ENCODE data around the gene DLK1. TPM values are rescaled to one million over a fixed set of nuclear protein-coding genes. Genes with fewer than 3 reads are reported as not detected.

Gene DLK1
- total RNA-seq, 1 donor from 2014 or later, result not detected

DNA sequence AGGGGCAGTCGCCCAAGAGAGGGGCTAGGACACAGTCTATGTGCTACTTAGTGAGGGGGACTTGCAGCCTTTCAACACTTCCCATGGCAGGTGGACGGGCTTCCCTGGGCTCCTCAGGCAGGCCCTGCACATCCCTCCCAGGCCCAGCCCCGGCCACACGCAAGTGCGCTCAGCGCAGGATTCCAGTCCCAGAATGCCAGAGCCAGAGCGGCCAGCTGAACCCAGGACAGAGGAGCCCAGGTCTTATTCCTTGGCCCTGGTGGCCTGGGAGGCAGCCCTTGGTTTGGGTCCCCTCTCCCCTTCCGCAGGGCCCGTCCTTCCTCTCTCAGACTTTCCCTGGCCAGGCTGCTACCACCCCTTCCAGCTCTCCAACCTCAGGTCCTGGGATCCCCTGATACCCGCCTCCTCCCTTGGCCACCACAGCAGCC lies 12.0 kb downstream of the DLK1 start:
- Mint-ChIP-seq H3K4me1 (peaks cover 2% of the 10 kb centered on the region), H3K9me3 (no peaks in the 10 kb centered on the region), H3K36me3 (ENCODE audit: low read depth) (no peaks in the 10 kb centered on the region), H3K27ac (no peak overlapping the region), H3K4me3 (no peak overlapping the region), H3K27me3 (no peaks in the 10 kb centered on the region)
- intact Hi-C loops (cut with micrococcal nuclease), result no loop called here
- no peak for DNase-seq

DNA sequence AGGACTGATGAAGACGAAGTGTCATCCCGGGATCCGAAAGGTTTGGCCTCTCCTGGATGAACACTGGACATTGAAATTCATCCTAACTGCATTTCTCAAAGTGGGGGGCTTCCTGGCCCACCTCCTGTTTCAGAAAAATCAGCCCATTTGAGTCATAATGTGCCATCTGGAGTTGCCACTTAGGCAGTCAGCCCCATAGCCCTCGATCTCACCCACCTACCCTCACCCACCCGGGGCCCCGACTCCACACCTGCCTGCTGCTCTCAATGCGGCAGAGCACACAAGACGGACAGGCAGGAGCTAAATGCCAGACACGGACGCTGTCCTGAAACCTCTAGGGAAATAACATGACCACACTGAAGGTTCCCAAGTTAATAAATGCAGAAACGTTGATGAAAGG lies 12.6 kb downstream of the DLK1 start:
- H3K36me3 Mint-ChIP-seq (ENCODE audit: low read depth), result no peaks in the 10 kb centered on the region
- H3K4me1 Mint-ChIP-seq, result peaks cover 2% of the 10 kb centered on the region
- H3K4me3 Mint-ChIP-seq, result no peak overlapping the region
- intact Hi-C loops (cut with micrococcal nuclease), result no loop called here
- H3K27ac Mint-ChIP-seq, result no peak overlapping the region
- no peaks in the 10 kb centered on the region for H3K9me3 Mint-ChIP-seq
- no peak for DNase-seq
- H3K27me3 Mint-ChIP-seq, result no peaks in the 10 kb centered on the region

DNA sequence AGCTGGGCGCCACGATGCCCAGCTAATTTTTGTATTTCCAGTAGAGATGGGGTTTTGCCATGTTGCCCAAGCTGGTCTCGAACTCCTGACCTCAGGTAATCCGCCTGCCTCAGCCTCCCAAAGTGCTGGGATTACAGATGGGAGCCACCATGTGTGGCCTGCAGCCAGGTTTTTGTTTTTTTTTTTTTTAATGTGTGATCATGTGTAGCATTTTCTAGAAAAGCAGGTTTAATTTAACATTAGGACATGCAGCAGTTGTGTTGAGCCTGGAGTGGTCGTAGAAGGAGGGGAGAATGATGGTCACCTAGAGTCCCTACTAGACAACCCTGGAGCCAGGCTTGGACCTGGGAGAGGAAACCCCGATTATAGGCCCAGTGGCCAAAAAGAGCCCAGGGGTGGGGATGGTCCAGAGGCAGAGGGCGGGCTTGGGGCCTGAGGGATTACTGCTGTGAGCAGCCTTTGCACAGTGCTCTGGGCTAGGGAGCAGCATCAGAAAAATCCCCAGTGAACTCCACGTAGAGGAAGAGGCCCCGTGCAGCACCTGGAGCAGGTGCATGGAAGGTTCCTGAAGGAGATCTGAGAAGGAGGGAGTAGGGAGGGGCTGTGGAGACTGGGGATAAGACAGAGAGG lies 13.6 kb downstream of the DLK1 start:
- H3K27ac Mint-ChIP-seq, result no peak overlapping the region
- H3K9me3 Mint-ChIP-seq, result no peaks in the 10 kb centered on the region
- H3K4me3 Mint-ChIP-seq, result no peak overlapping the region
- no peak for DNase-seq
- intact Hi-C loops (cut with micrococcal nuclease), result no loop called here
- peaks cover 2% of the 10 kb centered on the region for H3K4me1 Mint-ChIP-seq
- H3K27me3 Mint-ChIP-seq, result no peaks in the 10 kb centered on the region
- no peaks in the 10 kb centered on the region for H3K36me3 Mint-ChIP-seq (ENCODE audit: low read depth)

- no peaks in the 10 kb centered on the region for H3K9me3 Mint-ChIP-seq
- no peak overlapping the region for H3K4me3 Mint-ChIP-seq
- peaks cover 2% of the 10 kb centered on the region for H3K4me1 Mint-ChIP-seq
- no peaks in the 10 kb centered on the region for H3K27me3 Mint-ChIP-seq
- intact Hi-C loops (cut with micrococcal nuclease), result no loop called here
- no peaks in the 10 kb centered on the region for H3K36me3 Mint-ChIP-seq (ENCODE audit: low read depth)
- DNase-seq, result no peak
- no peak overlapping the region for H3K27ac Mint-ChIP-seq
Observed at GRCh38 chr14:100740929-100741328, 14.2 kb downstream of the DLK1 start.

GRCh38 chr14:100741966-100742365 lies 15.3 kb downstream of the DLK1 start:
- Mint-ChIP-seq H3K27ac (no peak overlapping the region), H3K9me3 (no peaks in the 10 kb centered on the region), H3K36me3 (ENCODE audit: low read depth) (no peaks in the 10 kb centered on the region), H3K27me3 (no peaks in the 10 kb centered on the region), H3K4me1 (peaks cover 2% of the 10 kb centered on the region), H3K4me3 (no peak overlapping the region)
- no peak for DNase-seq
- intact Hi-C loops (cut with micrococcal nuclease), result no loop called here

GRCh38 chr14:100746326-100746725 lies 19.6 kb downstream of the DLK1 start:
- H3K9me3 Mint-ChIP-seq, result no peaks in the 10 kb centered on the region
- no peak for DNase-seq
- H3K36me3 Mint-ChIP-seq (ENCODE audit: low read depth), result no peaks in the 10 kb centered on the region
- peaks cover 2% of the 10 kb centered on the region for H3K4me1 Mint-ChIP-seq
- H3K27ac Mint-ChIP-seq, result no peak overlapping the region
- no peak overlapping the region for H3K4me3 Mint-ChIP-seq
- no peaks in the 10 kb centered on the region for H3K27me3 Mint-ChIP-seq
- intact Hi-C loops (cut with micrococcal nuclease), result no loop called here

DNA sequence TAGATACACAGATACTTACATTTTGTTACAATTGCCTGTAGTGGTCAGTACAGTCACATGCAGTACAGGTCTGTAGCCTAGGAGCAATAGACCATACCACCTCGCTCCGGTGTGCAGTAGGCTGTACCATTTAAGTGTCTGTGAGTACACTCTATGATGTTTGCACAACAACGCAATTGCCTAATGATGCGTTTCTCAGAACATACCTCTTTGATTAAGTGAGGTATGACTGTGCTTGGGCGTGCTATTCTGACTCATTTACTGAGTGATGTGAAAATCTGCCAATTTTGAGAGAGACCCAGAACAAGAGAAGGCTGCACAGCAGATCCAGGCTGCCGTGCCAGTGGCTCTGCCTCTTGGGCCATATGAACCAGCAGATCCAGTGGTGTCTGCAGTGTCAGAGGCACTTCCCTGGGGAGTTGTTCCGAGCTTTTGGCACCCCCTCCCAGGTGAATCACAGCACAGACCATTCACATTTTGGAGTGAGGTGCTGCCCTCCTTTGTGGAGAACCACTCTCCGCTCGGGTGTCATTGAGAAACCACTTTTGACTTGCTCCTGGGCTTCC lies 20.4 kb downstream of the DLK1 start:
- H3K9me3 Mint-ChIP-seq, result no peaks in the 10 kb centered on the region
- intact Hi-C loops (cut with micrococcal nuclease), result no loop called here
- no peaks in the 10 kb centered on the region for H3K27me3 Mint-ChIP-seq
- no peak overlapping the region for H3K27ac Mint-ChIP-seq
- H3K4me3 Mint-ChIP-seq, result no peak overlapping the region
- H3K36me3 Mint-ChIP-seq (ENCODE audit: low read depth), result no peaks in the 10 kb centered on the region
- H3K4me1 Mint-ChIP-seq, result no peaks in the 10 kb centered on the region
- DNase-seq, result no peak

GRCh38 chr14:100747736-100748135 lies 21.0 kb downstream of the DLK1 start:
- peaks cover 3% of the 10 kb centered on the region for H3K27me3 Mint-ChIP-seq
- intact Hi-C loops (cut with micrococcal nuclease), result no loop called here
- no peak overlapping the region for H3K27ac Mint-ChIP-seq
- no peak for DNase-seq
- H3K36me3 Mint-ChIP-seq (ENCODE audit: low read depth), result no peaks in the 10 kb centered on the region
- no peaks in the 10 kb centered on the region for H3K9me3 Mint-ChIP-seq
- no peak overlapping the region for H3K4me3 Mint-ChIP-seq
- no peaks in the 10 kb centered on the region for H3K4me1 Mint-ChIP-seq

DNA sequence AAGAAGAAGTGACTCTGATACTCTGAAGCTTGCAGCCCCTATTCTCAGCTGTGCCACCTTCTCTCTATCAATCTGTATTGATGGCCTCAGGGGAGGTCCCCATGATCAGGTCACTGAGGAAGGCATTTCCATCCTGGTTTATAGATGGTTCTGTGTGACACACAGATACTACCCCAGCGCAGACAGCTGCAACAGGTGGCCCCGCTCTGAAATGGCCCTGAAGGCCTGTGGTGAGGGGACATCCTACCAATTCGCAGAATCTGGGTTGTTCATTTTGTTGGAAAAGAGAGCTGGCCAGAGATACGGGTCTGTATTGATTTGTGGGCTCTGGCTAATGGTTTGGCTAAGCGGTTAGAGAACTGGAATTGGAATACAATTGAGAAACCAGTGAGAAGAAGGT lies 21.7 kb downstream of the DLK1 start:
- H3K36me3 Mint-ChIP-seq (ENCODE audit: low read depth), result no peaks in the 10 kb centered on the region
- H3K27ac Mint-ChIP-seq, result no peak overlapping the region
- intact Hi-C loops (cut with micrococcal nuclease), result no loop called here
- H3K9me3 Mint-ChIP-seq, result no peaks in the 10 kb centered on the region
- no peak overlapping the region for H3K4me3 Mint-ChIP-seq
- no peaks in the 10 kb centered on the region for H3K4me1 Mint-ChIP-seq
- peaks cover 3% of the 10 kb centered on the region for H3K27me3 Mint-ChIP-seq
- no peak for DNase-seq

DNA sequence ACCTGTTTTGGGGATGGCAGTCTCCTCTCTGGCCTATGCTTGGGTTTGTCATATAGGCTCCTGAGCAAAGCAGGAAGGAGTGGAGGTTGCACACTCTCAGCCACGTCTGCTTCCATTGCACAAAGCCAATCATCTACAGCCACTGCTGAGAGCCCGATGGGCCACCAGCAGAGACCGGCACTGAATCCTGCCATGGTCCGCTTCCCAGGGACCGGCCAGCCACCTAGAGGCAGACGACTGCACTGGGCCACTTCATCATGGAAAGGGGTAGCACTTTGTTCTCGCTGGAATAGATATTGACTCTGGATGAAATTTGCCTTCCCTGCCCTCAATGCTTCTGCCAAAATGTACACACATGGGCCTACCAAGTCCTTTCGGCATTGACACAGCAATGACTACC lies 22.3 kb downstream of the DLK1 start:
- Mint-ChIP-seq H3K36me3 (ENCODE audit: low read depth) (no peaks in the 10 kb centered on the region), H3K27me3 (peaks cover 3% of the 10 kb centered on the region), H3K9me3 (no peaks in the 10 kb centered on the region), H3K27ac (no peak overlapping the region), H3K4me1 (no peaks in the 10 kb centered on the region), H3K4me3 (no peak overlapping the region)
- DNase-seq, result no peak
- intact Hi-C loops (cut with micrococcal nuclease), result no loop called here

GRCh38 chr14:100749967-100750597 lies 23.4 kb downstream of the DLK1 start:
- DNase-seq, result no peak
- Mint-ChIP-seq H3K27me3 (peaks cover 9% of the 10 kb centered on the region), H3K36me3 (ENCODE audit: low read depth) (no peaks in the 10 kb centered on the region), H3K9me3 (no peaks in the 10 kb centered on the region), H3K27ac (no peak overlapping the region), H3K4me1 (no peaks in the 10 kb centered on the region), H3K4me3 (no peak overlapping the region)
- intact Hi-C loops (cut with micrococcal nuclease), result no loop called here

DNA sequence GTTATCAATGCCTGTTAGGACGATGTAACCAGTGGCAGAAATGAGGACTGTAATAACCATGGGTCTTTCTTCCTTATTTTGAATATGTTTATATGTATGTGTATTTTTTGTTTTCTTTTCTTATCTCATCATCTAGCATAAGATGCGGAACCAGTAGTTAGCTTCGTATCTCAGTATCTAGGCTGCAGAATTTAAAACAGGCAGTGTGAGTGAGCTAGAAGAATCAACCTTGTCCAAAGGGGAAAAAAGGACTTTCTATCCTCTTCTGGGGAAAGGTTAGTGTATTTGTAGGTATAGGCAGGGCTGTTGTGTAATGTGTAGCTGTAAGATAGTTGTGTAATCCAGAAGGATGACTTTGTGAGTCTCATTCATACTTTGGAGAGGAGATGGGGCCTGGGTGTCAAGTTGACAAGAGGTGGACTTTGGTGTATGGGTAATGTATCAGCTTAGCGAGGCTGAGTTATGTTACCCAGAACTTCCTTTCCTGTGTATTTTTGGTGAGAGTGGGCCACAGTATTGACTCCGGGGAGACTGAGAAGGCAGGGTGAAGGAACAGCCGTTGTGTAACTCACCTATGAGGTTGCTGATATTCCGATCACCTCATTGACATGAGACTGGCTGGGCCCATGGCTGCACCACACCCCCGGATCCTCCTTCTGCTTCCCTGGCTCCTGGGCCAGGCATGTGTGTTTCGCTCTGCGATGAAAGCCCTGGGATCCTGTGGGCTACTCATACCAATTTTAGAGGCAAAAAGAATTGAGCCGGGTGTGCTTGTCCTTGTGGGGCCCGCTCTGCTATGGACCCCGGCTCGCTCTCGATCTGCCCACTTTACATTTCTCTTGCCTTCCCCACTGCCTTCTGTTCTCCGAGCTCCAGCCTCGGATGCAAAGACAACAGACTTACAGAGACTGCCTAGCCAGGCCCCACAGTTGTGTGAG lies 24.3 kb downstream of the DLK1 start:
- intact Hi-C loops (cut with micrococcal nuclease), result no loop called here
- H3K27ac Mint-ChIP-seq, result no peak overlapping the region
- peaks cover 15% of the 10 kb centered on the region for H3K27me3 Mint-ChIP-seq
- H3K4me3 Mint-ChIP-seq, result no peak overlapping the region
- H3K9me3 Mint-ChIP-seq, result no peaks in the 10 kb centered on the region
- no peaks in the 10 kb centered on the region for H3K4me1 Mint-ChIP-seq
- no peaks in the 10 kb centered on the region for H3K36me3 Mint-ChIP-seq (ENCODE audit: low read depth)
- no peak for DNase-seq

DNA sequence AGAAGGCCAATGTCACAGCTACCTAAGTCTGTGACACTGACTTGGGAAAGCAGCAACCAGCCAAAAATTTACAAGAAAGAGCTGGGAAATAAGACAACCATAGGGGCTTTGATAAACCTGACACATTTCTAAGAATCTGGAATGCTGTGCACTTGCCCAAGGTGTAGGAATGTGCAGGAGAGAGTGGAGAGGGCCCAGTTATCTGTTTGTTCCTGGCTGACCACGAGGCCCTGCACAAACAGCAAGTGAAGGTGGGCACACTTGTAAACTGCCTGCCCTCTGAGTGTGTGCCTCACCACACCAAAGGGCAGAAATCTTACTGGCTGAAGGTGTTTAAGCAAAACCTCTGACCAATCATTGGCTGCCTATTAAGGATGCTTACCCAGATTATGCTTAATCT lies 27.3 kb downstream of the DLK1 start:
- no peak overlapping the region for H3K27ac Mint-ChIP-seq
- no peaks in the 10 kb centered on the region for H3K4me1 Mint-ChIP-seq
- H3K4me3 Mint-ChIP-seq, result no peak overlapping the region
- H3K36me3 Mint-ChIP-seq (ENCODE audit: low read depth), result no peaks in the 10 kb centered on the region
- no peak for DNase-seq
- peaks cover 25% of the 10 kb centered on the region for H3K27me3 Mint-ChIP-seq
- intact Hi-C loops (cut with micrococcal nuclease), result no loop called here
- no peaks in the 10 kb centered on the region for H3K9me3 Mint-ChIP-seq

DNA sequence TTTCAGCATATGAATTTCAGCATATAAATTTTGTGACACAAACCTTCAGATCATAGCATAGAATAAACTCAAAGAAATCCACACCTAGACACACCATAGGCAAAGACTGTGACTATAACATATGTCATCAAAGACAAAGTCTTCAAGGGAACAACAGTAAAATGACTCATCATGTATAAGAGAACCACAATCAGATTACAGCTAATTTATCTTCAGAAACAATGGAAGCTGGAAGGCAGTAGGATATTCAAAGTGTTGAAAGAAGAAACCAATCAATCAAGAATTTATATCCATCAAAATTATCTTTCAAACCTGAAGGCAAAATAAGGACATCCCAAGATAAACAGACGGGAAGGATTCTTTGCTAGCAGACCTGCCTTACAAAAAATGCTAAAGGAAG lies 29.0 kb downstream of the DLK1 start:
- no peaks in the 10 kb centered on the region for H3K9me3 Mint-ChIP-seq
- peaks cover 27% of the 10 kb centered on the region for H3K27me3 Mint-ChIP-seq
- DNase-seq, result no peak
- H3K4me1 Mint-ChIP-seq, result no peaks in the 10 kb centered on the region
- H3K27ac Mint-ChIP-seq, result no peak overlapping the region
- H3K36me3 Mint-ChIP-seq (ENCODE audit: low read depth), result no peaks in the 10 kb centered on the region
- H3K4me3 Mint-ChIP-seq, result no peak overlapping the region
- intact Hi-C loops (cut with micrococcal nuclease), result no loop called here

Measured in activated CD4-positive, alpha-beta T cell treated with anti-CD3 and anti-CD28 coated beads, Interleukin-2, amount 10 ng/mL, durations not matched to agents 24 days and 14 days (primary cell).